Suppressor macrophage treated with lipopolysaccharide for 1 hour (primary cell): ENCODE results near the gene CHTOP.
A peak's percentile ranks its signal among the peaks of the same experiment; 100 is the strongest.
"Not testable (repeated sequence)": the region's sequence is repeated elsewhere in the genome, so short reads cannot be mapped to it uniquely, and the experiment has no call there.

Experiments used
- DNase-seq, 3 donors: peaks; one replicate each; pipeline ENCODE4 v3.0.0-alpha.2; 2020 to 2022

Gene CHTOP

GRCh38 chr1:153635872-153636271 lies 2.0 kb downstream of the CHTOP start:
- DNase-seq, result no peak

DNA sequence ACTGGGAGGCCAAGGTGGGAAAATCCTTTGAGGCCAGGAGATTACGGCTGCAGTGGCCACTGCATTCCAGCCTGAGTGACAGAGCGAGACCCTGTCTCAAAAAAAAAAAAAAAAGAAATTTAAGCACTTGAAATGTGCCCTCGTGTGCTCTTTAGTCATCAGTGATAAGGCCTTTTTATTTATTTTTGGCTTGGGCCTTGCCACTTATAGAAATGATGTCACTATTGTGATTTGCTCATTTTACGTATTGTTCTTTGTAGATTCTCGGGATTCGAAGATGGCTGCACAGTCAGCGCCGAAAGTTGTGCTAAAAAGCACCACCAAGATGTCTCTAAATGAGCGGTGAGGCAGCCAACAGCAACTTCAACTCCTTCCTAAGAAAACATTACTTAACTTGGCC lies 2.4 kb downstream of the CHTOP start:
- DNase-seq, result no peak

DNA sequence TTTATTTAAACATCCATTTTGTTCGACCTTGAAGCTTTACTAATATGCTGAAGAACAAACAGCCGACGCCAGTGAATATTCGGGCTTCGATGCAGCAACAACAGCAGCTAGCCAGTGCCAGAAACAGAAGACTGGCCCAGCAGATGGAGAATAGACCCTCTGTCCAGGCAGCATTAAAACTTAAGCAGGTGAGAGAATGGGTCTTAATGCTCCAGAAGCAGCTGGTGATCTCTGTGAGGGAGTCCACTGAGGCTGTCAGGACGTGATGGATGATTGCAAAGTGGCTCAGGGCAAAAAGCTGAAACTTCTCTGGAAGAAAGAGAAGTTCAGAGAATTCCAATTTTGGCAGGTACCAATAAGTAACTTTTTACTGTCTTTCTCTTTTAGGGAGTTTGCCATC lies 4.4 kb downstream of the CHTOP start:
- no peak for DNase-seq

GRCh38 chr1:153639280-153639679 lies 5.4 kb downstream of the CHTOP start:
- DNase-seq, result no peak

GRCh38 chr1:153640213-153640612 lies 6.3 kb downstream of the CHTOP start:
- DNase-seq, result not testable (repeated sequence)

- no peak for DNase-seq
Measured at GRCh38 chr1:153640861-153641260, 7.0 kb downstream of the CHTOP start.

GRCh38 chr1:153642161-153642560 lies 8.3 kb downstream of the CHTOP start:
- no peak for DNase-seq

DNA sequence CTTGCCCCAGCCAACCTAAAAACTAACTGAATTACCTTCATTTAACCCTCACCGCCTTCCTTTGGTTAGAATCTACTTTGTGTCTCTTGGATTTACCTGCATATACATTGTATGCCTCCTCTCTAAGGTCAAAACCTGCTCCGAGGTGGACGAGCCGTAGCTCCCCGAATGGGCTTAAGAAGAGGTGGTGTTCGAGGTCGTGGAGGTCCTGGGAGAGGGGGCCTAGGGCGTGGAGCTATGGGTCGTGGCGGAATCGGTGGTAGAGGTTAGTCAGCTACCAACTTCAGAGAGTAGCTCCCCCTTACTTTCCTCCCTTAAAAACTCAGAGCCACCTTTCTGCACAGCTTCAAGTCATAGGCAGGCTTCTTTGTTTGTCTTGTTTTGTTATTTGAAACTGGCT lies 9.2 kb downstream of the CHTOP start:
- DNase-seq, result no peak

DNA sequence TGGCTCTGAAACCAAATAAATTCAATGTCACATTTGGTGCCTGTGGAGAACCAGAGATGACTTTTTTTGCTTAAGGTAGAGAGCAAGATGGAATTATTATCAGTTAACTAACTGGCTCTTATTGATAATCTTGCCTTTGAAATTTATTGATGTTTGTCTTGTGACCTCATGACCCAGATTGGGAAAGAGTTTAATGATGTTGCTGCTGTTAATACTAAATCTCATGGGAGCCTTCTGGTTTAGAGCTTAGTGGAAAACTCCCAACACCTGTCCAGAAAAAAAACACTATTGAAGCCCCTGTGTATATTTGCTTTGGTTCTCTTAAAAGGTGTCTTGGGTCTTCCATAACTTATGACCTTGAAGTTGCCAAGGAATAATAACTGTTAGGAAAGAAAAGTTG lies 9.9 kb downstream of the CHTOP start:
- no peak for DNase-seq

GRCh38 chr1:153646672-153647345 lies 12.9 kb downstream of the CHTOP start:
- peak; percentile 80 to 88 (median 82) for DNase-seq

- DNase-seq, result no peak
Measured at GRCh38 chr1:153647346-153647714, 13.5 kb downstream of the CHTOP start.

- DNase-seq, result no peak
Measured at GRCh38 chr1:153648000-153648643, 14.3 kb downstream of the CHTOP start.

- DNase-seq, result no peak
Measured at GRCh38 chr1:153649137-153649862, 15.4 kb downstream of the CHTOP start.

DNA sequence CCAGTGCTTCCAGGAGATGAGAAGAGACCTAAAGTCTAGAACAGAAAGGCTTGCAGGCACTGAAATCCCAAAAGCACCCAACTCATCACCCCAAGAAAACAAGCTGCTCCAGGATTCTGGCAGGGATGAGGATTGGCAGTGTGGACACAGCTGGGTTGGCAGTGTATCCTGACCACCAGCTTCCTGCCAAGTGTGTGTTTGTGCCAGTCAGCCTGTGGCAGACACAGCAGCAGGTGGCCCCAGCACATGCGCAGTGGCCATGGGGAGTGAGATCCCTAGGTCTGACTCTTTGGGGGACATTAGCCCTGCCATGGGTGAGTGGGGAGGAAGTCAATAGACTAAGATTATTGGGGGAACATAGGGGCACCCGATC lies 16.0 kb downstream of the CHTOP start:
- DNase-seq, result no peak

GRCh38 chr1:153651771-153652170 lies 17.9 kb downstream of the CHTOP start:
- DNase-seq, result no peak

DNA sequence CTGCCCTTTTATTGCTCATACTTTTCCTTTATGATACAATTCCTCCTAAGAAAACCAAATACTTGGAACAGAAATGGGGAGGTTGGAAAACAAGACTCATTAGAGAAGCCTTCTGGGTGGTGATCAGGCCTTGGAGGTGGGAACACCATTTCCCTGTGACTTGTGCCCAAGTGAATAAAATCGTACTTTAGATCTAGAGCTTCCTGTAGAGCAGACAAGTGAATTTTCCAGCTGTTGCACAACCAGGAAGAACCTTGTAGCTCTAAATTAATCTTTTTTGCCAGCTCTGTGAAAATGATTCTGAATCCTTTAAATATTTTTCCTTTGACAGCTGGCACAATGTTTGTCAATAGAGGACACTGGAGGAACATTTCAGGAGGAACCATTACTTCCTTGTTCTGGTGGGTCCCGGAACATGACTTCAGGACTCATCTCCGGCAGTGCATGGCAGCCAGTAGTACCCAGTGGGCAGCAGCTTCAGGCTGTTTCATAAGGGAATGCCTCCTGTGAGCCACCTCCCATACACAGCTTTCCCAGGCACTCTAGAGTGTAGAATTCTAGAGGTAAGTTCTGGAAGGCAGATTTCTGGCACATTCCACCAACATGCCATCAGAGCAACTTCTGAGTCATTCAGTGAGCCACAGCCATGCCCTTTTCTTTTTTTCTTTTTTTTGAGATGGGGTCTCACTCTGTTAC lies 19.1 kb downstream of the CHTOP start:
- DNase-seq, result peak; percentile 67 to 79 (median 70)

DNA sequence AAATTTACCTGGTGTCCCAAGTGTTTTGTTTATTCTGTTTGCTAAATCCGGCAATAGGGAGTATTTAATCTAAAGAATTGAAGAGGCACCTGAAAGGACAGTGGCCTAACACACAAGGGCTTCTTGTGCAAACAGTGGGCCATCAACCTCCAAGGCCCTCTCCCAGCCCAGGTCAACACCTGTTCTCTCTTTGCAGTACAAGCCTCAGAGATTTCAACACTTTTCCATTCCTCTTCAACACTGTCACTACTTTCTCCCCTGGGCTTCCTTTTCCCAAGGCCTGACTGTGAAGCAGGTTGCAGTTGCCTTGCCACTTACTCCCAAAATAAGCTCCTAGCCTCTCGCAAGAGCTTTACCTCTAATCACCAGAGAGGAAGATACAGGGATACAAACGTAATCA lies 21.5 kb downstream of the CHTOP start:
- DNase-seq, result no peak

DNA sequence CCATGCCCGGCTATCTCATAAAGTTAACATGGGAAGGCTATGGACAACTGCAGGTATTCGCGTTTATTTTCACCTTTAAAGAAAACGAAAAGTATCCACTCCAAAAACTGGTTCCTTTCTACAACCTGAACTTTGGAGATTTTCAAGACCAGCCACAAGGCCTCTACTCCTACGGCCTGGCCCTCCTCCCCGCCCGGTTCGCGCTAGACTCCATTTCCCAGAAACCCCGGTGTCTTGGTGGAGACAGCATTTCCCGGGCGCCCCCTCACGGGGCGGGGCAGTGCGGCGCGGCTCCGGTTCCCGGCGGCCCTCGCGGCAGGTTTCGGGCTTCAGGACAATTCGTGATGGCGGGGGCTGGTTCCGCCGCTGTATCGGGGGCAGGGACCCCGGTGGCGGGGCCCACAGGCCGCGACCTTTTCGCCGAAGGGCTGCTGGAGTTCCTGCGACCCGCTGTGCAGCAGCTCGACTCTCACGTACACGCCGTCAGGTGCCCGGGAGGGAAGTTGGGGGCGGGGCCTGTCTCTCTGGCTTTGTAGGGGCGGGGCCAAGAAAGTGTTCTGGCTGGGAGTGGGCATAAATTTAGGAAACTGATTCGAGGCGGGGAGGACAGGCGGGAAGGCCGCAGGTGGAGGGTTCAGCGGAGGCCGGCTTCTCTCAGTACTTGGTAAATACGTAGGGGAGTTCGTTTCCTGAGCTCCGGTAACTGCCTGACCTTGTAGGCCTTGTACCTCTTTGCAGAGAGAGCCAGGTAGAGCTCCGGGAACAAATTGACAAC lies 24.7 kb downstream of the CHTOP start, which contains the start of gene SNAPIN:
Gene SNAPIN (plus strand): TSS at position 304 of the 775 bp plus-strand sequence. CDS start 41 bp downstream, at position 345.
- peak; percentile 93 to 96 (median 95) for DNase-seq

- no peak for DNase-seq
Measured at GRCh38 chr1:153659175-153659534, 25.3 kb downstream of the CHTOP start.

DNA sequence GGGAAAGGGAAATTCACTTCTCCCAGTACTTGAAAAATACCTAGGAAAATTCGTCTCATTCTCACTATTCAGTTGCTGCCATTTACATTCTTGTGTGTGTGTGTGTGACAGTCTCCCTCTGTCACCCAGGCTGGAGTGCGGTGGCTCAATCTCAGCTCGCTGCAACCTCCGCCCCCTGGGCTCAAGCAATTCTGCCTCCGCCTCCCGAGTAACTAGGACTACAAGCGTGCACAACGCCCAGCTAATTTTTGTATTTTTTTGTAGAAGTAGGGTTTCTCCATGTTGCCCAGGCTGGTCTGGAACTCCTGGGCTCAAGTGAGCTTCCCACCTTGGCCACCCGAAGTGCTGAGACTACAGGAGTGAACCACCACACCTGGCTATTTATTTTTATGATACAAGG lies 25.8 kb downstream of the CHTOP start:
- no peak for DNase-seq

DNA sequence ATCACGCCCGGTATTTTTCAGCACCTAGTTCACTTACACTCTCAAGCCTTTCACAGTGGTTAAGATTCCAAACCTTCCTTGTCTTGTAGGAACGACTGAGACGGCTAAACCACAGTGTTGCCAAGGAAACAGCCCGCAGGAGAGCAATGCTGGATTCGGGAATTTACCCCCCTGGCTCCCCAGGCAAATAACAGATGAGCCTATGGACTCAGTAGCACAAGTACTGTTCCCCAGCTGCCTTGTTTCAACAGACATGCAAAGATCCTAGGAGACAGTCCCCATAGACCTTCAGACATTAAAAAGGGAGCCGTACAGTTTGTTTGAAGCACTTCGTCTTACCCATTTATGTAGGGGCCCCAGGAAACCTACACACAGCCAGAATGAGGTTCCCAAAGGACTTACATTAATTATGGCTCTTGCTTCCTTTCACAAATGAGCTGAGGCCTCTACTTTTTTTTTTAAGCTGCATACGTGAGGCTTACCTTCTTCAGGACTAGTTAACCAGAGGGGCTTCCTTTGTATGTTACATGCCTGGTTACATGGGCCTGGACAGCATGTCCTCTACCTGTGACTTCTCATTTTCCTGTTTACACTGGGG lies 27.3 kb downstream of the CHTOP start:
- DNase-seq, result no peak

GRCh38 chr1:153662269-153662668 lies 28.4 kb downstream of the CHTOP start:
- no peak for DNase-seq
